ENCODE measurements around the gene LRCOL1. TPM values are rescaled to one million over a fixed set of nuclear protein-coding genes. Genes with fewer than 3 reads are reported as not detected.

The LRCOL1 gene
- polyA plus RNA-seq, 3 donors, result not detected

- Histone ChIP-seq H2AFZ (ENCODE audit: insufficient read depth, low read depth, low read length, poor library complexity, severe bottlenecking) (no peak overlapping the region), H3K4me3 (replicated peaks in 1 of 3; ENCODE audit: low read depth in 2 of 3, low read length in 3 of 3) (no peak overlapping the region), H3K36me3 (replicated peaks in 1 of 2; ENCODE audit: control insufficient read depth in 1 of 2, insufficient read depth in 2 of 2, low read length in 2 of 2) (peaks cover 9 to 15% of the 10 kb centered on the region in 2 donors), H3K27me3 (ENCODE audit: control insufficient read depth in 2 of 2, insufficient read depth in 2 of 2, low read length in 2 of 2) (peaks cover 7 to 25% of the 10 kb centered on the region in 2 donors), H3K79me2 (ENCODE audit: insufficient read depth, low read length) (no peaks in the 10 kb centered on the region), H3K9ac (ENCODE audit: insufficient read depth, low read length, poor library complexity, severe bottlenecking) (no peak overlapping the region), H3K27ac (ENCODE audit: low read depth in 1 of 2, low read length in 2 of 2) (no peak overlapping the region), H3K4me2 (replicated peaks; ENCODE audit: extremely low read depth, low read length, poor library complexity, severe bottlenecking) (no peak overlapping the region), H3K9me3 (replicated peaks in 1 of 2; ENCODE audit: control insufficient read depth in 1 of 2, insufficient read depth in 1 of 2, low read length in 2 of 2) (peaks cover 0 to 5% of the 10 kb centered on the region in 2 donors), H4K20me1 (ENCODE audit: insufficient read depth, low read length) (peaks cover 56% of the 10 kb centered on the region), H3K4me1 (ENCODE audit: control insufficient read depth in 1 of 2, insufficient read depth in 2 of 2, low read length in 2 of 2) (peaks cover 17 to 21% of the 10 kb centered on the region in 2 donors)
- H3K27me3 Mint-ChIP-seq (ENCODE audit: low read depth in 3 of 3), result peaks cover 20 to 32% (median 31%) of the 10 kb centered on the region in 3 donors
- no peak for DNase-seq
- TF ChIP-seq, protein P1, sequence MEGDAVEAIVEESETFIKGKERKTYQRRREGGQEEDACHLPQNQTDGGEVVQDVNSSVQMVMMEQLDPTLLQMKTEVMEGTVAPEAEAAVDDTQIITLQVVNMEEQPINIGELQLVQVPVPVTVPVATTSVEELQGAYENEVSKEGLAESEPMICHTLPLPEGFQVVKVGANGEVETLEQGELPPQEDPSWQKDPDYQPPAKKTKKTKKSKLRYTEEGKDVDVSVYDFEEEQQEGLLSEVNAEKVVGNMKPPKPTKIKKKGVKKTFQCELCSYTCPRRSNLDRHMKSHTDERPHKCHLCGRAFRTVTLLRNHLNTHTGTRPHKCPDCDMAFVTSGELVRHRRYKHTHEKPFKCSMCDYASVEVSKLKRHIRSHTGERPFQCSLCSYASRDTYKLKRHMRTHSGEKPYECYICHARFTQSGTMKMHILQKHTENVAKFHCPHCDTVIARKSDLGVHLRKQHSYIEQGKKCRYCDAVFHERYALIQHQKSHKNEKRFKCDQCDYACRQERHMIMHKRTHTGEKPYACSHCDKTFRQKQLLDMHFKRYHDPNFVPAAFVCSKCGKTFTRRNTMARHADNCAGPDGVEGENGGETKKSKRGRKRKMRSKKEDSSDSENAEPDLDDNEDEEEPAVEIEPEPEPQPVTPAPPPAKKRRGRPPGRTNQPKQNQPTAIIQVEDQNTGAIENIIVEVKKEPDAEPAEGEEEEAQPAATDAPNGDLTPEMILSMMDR (IDR thresholded peaks at IDR 0.05), result no peak
- no peak overlapping the region for H3K4me3 Mint-ChIP-seq
- WGBS (ENCODE audit: insufficient coverage), result 93% methylated on average over 10 of the region's 13 CpGs
- peaks cover 24 to 30% of the 10 kb centered on the region in 2 donors for H3K36me3 Mint-ChIP-seq
- intact Hi-C loops (cut with micrococcal nuclease), result no loop called here
- H3K4me1 Mint-ChIP-seq, result peaks cover 21% of the 10 kb centered on the region
- H3K27ac Mint-ChIP-seq, result no peak overlapping the region
- peaks cover 0 to 15% (median 4%) of the 10 kb centered on the region in 7 donors for H3K9me3 Mint-ChIP-seq
Measured at GRCh38 chr12:132555686-132556085, 54.7 kb downstream of the LRCOL1 start.

DNA sequence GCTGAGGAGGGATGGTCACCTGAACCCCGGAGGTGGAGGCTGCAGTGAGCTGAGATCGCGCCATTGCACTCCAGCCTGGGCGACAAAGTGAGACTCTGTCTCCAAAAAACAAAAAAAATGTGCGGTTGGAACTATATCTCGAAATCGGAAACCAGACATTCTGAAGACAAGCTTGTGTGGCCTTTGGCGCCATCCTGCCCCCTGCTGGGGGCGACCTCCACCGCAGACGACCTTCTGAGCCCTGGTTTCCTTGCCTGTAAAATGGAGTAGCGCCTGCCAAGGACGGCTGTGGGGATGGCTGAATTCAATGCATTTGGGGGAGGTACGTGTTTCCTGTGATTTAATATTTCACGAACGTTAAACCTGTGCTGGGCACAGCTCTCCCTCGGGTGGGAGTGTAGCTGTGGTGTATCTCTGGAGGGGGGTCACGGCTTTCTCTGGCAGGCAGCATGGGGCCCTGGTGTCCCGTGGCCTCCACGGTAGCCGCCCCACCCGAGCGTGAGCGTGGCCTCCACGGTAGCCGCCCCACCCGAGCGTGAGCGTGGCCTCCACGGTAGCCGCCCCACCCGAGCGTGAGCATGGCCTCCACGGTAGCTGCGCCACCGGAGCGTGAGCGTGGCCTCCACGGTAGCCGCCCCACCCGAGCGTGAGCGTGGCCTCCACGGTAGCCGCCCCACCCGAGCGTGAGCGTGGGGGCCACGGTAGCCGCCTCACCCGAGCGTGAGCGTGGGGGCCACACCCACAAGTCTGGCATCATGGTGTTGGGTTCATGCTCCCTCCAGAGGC, 55.3 kb downstream of the LRCOL1 start:
- Mint-ChIP-seq H3K36me3 (peaks cover 24 to 36% of the 10 kb centered on the region in 2 donors), H3K4me1 (peaks cover 20% of the 10 kb centered on the region), H3K4me3 (no peak overlapping the region), H3K9me3 (peaks cover 0 to 15% (median 4%) of the 10 kb centered on the region in 7 donors), H3K27me3 (ENCODE audit: low read depth in 3 of 3) (peaks cover 17 to 30% (median 26%) of the 10 kb centered on the region in 3 donors), H3K27ac (no peak overlapping the region)
- H3K9ac ChIP-seq (ENCODE audit: insufficient read depth, low read length, poor library complexity, severe bottlenecking), result no peak overlapping the region
- no peak overlapping the region for H3K4me2 ChIP-seq (replicated peaks; ENCODE audit: extremely low read depth, low read length, poor library complexity, severe bottlenecking)
- peaks cover 0 to 5% of the 10 kb centered on the region in 2 donors for H3K9me3 ChIP-seq (replicated peaks in 1 of 2; ENCODE audit: control insufficient read depth in 1 of 2, insufficient read depth in 1 of 2, low read length in 2 of 2)
- H3K4me3 ChIP-seq (replicated peaks in 1 of 3; ENCODE audit: low read depth in 2 of 3, low read length in 3 of 3), result no peak overlapping the region
- H3K4me1 ChIP-seq (ENCODE audit: control insufficient read depth in 1 of 2, insufficient read depth in 2 of 2, low read length in 2 of 2), result peaks cover 14 to 15% of the 10 kb centered on the region in 2 donors
- TF ChIP-seq, protein P1 (IDR thresholded peaks at IDR 0.05), result no peak
- peaks cover 4 to 23% of the 10 kb centered on the region in 2 donors for H3K27me3 ChIP-seq (ENCODE audit: control insufficient read depth in 2 of 2, insufficient read depth in 2 of 2, low read length in 2 of 2)
- H4K20me1 ChIP-seq (ENCODE audit: insufficient read depth, low read length), result peaks cover 51% of the 10 kb centered on the region
- intact Hi-C loops (cut with micrococcal nuclease), result no loop called here
- peaks cover 11 to 15% of the 10 kb centered on the region in 2 donors for H3K36me3 ChIP-seq (replicated peaks in 1 of 2; ENCODE audit: control insufficient read depth in 1 of 2, insufficient read depth in 2 of 2, low read length in 2 of 2)
- DNase-seq, result no peak
- no peak overlapping the region for H3K27ac ChIP-seq (ENCODE audit: low read depth in 1 of 2, low read length in 2 of 2)
- 95% methylated on average over 52 of the region's 53 CpGs for WGBS (ENCODE audit: insufficient coverage)
- H2AFZ ChIP-seq (ENCODE audit: insufficient read depth, low read depth, low read length, poor library complexity, severe bottlenecking), result no peak overlapping the region
- H3K79me2 ChIP-seq (ENCODE audit: insufficient read depth, low read length), result no peaks in the 10 kb centered on the region

Small RNA genes lying within 50 kb of the gene (small RNA-seq; reads per million reads assigned to genes)
- gene MIR6763 (ENCODE audit: insufficient read length, low read depth), result not detected

Other genes starting within 250 kb of the LRCOL1 start
- gene FBRSL1, start 120.4 kb downstream of the LRCOL1 start, polyA plus RNA-seq, result 10 to 100 TPM in 1 of 3 donors, under 1 TPM in 2; 0.39 to 28.7 (median 0.74) TPM
- gene P2RX2, start 8.2 kb upstream of the LRCOL1 start, polyA plus RNA-seq, result not detected
- gene POLE, start 76.8 kb upstream of the LRCOL1 start, polyA plus RNA-seq, result 10 to 100 TPM in 1 of 3 donors, 1 to 10 TPM in 1, under 1 TPM in 1; 1.00 to 24.2 (median 2.2) TPM
- 1 to 10 TPM; 2.9 to 9.2 (median 8.7) TPM for gene PXMP2, start 77.0 kb upstream of the LRCOL1 start, polyA plus RNA-seq
- 10 to 100 TPM in 1 of 3 donors, 1 to 10 TPM in 2; 7.0 to 10.3 (median 9.6) TPM for gene PGAM5, start 100.3 kb upstream of the LRCOL1 start, polyA plus RNA-seq
- 10 to 100 TPM; 10.1 to 88.4 (median 15.0) TPM for gene ANKLE2, start 151.2 kb upstream of the LRCOL1 start, polyA plus RNA-seq
- 10 to 100 TPM in 1 of 3 donors, 1 to 10 TPM in 2; 1.2 to 12.0 (median 2.4) TPM for gene GOLGA3, start 218.3 kb upstream of the LRCOL1 start, polyA plus RNA-seq